ENCODE measurements around the gene GIGYF2. TPM values are rescaled to one million over a fixed set of nuclear protein-coding genes. Genes with fewer than 3 reads are reported as not detected.
"Not testable (repeated sequence)": the region's sequence is repeated elsewhere in the genome, so short reads cannot be mapped to it uniquely, and the experiment has no call there.

Gene GIGYF2
- total RNA-seq, 1 donor from 2014 or later: 72.3 TPM

DNA sequence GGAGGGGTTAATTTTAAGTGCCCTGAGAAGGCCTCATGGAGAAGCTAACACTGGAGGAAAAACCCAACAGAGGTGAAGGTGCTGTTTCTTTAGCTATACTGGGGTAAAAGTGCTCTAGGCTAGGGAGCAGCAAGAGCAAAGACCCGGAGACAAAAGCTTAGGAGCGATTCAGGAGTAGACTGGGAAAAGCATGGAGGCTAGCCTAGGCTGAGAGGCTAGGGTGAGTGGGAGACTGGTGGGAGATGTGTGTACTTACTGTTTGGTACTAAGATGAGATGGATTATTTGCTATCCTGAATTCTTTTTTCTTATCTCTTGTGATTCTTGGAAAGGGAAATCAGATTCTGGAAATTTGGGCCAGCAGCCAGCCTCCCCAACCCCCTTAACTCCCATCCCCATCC, 2.0 kb downstream of the GIGYF2 start:
- Mint-ChIP-seq H3K9me3 (ENCODE audit: low read depth) (peaks cover 3% of the 10 kb centered on the region), H3K27me3 (no peaks in the 10 kb centered on the region), H3K27ac (peak overlapping the region; percentile 6), H3K36me3 (ENCODE audit: insufficient read depth) (peaks cover 10% of the 10 kb centered on the region), H3K4me1 (ENCODE audit: low read depth) (peaks cover 29% of the 10 kb centered on the region), H3K4me3 (ENCODE audit: low read depth) (peak overlapping the region; percentile 97)
- no peak for DNase-seq (ENCODE audit: low spot score, unreplicated experiment)
- no peak for TF ChIP-seq CTCF (IDR thresholded peaks at IDR 0.05; ENCODE audit: unreplicated experiment)

- no peak for TF ChIP-seq CTCF (IDR thresholded peaks at IDR 0.05; ENCODE audit: unreplicated experiment)
- H3K36me3 Mint-ChIP-seq (ENCODE audit: insufficient read depth): peaks cover 14% of the 10 kb centered on the region
- no peaks in the 10 kb centered on the region for H3K9me3 Mint-ChIP-seq (ENCODE audit: low read depth)
- peaks cover 29% of the 10 kb centered on the region for H3K4me1 Mint-ChIP-seq (ENCODE audit: low read depth)
- H3K4me3 Mint-ChIP-seq (ENCODE audit: low read depth): peak overlapping the region; percentile 36
- H3K27ac Mint-ChIP-seq: peak overlapping the region; percentile 46
- no peak for DNase-seq (ENCODE audit: low spot score, unreplicated experiment)
- no peaks in the 10 kb centered on the region for H3K27me3 Mint-ChIP-seq
Measured at GRCh38 chr2:232700154-232700553, 3.0 kb downstream of the GIGYF2 start.

- no peaks in the 10 kb centered on the region for H3K9me3 Mint-ChIP-seq (ENCODE audit: low read depth)
- DNase-seq (ENCODE audit: low spot score, unreplicated experiment): no peak
- H3K36me3 Mint-ChIP-seq (ENCODE audit: insufficient read depth): peaks cover 23% of the 10 kb centered on the region
- H3K27ac Mint-ChIP-seq: no peak overlapping the region
- no peak overlapping the region for H3K4me3 Mint-ChIP-seq (ENCODE audit: low read depth)
- TF ChIP-seq CTCF (IDR thresholded peaks at IDR 0.05; ENCODE audit: unreplicated experiment): no peak
- no peaks in the 10 kb centered on the region for H3K27me3 Mint-ChIP-seq
- peaks cover 1% of the 10 kb centered on the region for H3K4me1 Mint-ChIP-seq (ENCODE audit: low read depth)
Measured at GRCh38 chr2:232707076-232707475, 9.9 kb downstream of the GIGYF2 start.

DNA sequence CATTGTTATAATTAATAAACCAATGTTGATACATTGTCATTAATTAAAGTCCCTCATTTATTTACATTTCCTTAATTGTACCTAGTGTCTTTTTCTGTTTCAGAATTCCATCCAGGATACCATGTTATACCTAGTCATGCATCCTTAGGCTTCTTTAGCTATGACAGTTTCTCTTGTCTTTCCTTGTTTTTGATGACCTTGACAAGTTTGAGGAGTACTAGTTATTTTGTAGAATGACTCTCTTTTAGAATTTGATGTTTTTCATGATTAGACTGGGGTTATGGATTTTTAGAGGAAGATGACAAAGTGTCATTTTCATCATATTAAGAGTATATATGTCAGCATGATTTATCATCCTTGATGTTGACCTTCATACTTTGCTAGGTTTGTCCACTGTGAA, 16.4 kb downstream of the GIGYF2 start:
- Mint-ChIP-seq H3K4me1 (ENCODE audit: low read depth) (peaks cover 9% of the 10 kb centered on the region), H3K4me3 (ENCODE audit: low read depth) (no peak overlapping the region), H3K9me3 (ENCODE audit: low read depth) (no peaks in the 10 kb centered on the region), H3K27me3 (no peaks in the 10 kb centered on the region), H3K36me3 (ENCODE audit: insufficient read depth) (peaks cover 26% of the 10 kb centered on the region), H3K27ac (no peak overlapping the region)
- no peak for TF ChIP-seq CTCF (IDR thresholded peaks at IDR 0.05; ENCODE audit: unreplicated experiment)
- DNase-seq (ENCODE audit: low spot score, unreplicated experiment): no peak

GRCh38 chr2:232714969-232715368, 17.8 kb downstream of the GIGYF2 start:
- H3K27ac Mint-ChIP-seq: no peak overlapping the region
- H3K36me3 Mint-ChIP-seq (ENCODE audit: insufficient read depth): peaks cover 37% of the 10 kb centered on the region
- no peak for DNase-seq (ENCODE audit: low spot score, unreplicated experiment)
- H3K9me3 Mint-ChIP-seq (ENCODE audit: low read depth): no peaks in the 10 kb centered on the region
- no peaks in the 10 kb centered on the region for H3K27me3 Mint-ChIP-seq
- no peak overlapping the region for H3K4me3 Mint-ChIP-seq (ENCODE audit: low read depth)
- peaks cover 9% of the 10 kb centered on the region for H3K4me1 Mint-ChIP-seq (ENCODE audit: low read depth)
- no peak for TF ChIP-seq CTCF (IDR thresholded peaks at IDR 0.05; ENCODE audit: unreplicated experiment)

DNA sequence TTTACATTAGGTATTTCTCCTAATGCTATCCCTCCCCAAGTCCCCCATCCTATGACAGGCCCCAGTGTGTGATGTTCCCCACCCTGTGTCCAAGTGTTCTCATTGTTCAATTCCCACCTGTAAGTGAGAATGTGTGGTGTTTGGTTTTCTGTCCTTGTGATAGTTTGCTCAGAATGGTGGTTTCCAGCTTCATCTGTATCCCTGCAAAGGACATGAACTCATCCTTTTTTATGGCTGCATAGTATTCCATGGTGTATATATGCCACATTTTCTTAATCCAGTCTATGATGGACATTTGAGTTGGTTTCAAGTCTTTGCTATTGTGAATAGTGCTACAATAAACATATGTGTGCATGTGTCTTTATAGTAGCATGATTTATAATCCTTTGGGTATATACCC, 22.9 kb downstream of the GIGYF2 start:
- peaks cover 33% of the 10 kb centered on the region for H3K36me3 Mint-ChIP-seq (ENCODE audit: insufficient read depth)
- H3K9me3 Mint-ChIP-seq (ENCODE audit: low read depth); H3K27me3 Mint-ChIP-seq: not testable (repeated sequence)

More for the DNA sequence above, 22.9 kb downstream of the GIGYF2 start:
- not testable (repeated sequence) for H3K4me3 Mint-ChIP-seq (ENCODE audit: low read depth); H3K4me1 Mint-ChIP-seq (ENCODE audit: low read depth); H3K27ac Mint-ChIP-seq; DNase-seq (ENCODE audit: low spot score, unreplicated experiment)
